Measurements from ENCODE around the gene SFN. TPM values are rescaled to one million over a fixed set of nuclear protein-coding genes. Genes with fewer than 3 reads are reported as not detected.
A peak's percentile ranks its signal among the peaks of the same experiment; 100 is the strongest.

Gene SFN
- total and polyA plus RNA-seq, 2 donors from 2014 or later: 2.9 to 44.7 TPM

DNA sequence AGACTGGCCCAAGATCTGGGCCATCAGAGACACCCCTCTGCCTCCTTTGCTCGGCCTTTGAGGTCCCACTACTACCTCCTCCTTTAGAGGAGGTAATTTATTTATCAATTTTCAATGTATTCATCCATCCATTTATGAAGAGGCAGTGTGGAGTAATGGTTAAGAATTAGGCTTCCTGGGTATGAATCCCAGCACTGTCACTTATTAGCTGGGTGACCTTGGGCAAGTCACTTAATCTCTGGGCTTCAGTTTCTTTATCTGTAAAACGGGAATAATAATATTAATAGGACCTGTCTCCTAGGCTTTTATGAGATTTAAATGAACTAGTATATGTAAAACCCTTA lies 49.2 kb downstream of the SFN start:
- intact Hi-C loops (cut with DNase I): no loop called here
- H3K4me1 ChIP-seq (ENCODE audit: control insufficient read depth in 2 of 3, insufficient read depth in 2 of 3, low read depth in 1 of 3, low read length in 3 of 3): peaks cover 0 to 13% (median 9%) of the 10 kb centered on the region in 3 donors
- H3K9ac ChIP-seq (ENCODE audit: low read length in 3 of 3): peak overlapping the region in 1 of 3 donors; percentile 92
- no peaks in the 10 kb centered on the region for H3K36me3 ChIP-seq (ENCODE audit: control insufficient read depth in 2 of 3, insufficient read depth in 3 of 3, low read length in 3 of 3)
- H3K27ac ChIP-seq (ENCODE audit: low read depth in 2 of 2, low read length in 2 of 2): peak overlapping the region; percentile 82 to 94
- no peaks in the 10 kb centered on the region for H3K27me3 ChIP-seq (ENCODE audit: control insufficient read depth, insufficient read depth, low read length)
- DNase-seq: no peak
- TF ChIP-seq, protein P1, sequence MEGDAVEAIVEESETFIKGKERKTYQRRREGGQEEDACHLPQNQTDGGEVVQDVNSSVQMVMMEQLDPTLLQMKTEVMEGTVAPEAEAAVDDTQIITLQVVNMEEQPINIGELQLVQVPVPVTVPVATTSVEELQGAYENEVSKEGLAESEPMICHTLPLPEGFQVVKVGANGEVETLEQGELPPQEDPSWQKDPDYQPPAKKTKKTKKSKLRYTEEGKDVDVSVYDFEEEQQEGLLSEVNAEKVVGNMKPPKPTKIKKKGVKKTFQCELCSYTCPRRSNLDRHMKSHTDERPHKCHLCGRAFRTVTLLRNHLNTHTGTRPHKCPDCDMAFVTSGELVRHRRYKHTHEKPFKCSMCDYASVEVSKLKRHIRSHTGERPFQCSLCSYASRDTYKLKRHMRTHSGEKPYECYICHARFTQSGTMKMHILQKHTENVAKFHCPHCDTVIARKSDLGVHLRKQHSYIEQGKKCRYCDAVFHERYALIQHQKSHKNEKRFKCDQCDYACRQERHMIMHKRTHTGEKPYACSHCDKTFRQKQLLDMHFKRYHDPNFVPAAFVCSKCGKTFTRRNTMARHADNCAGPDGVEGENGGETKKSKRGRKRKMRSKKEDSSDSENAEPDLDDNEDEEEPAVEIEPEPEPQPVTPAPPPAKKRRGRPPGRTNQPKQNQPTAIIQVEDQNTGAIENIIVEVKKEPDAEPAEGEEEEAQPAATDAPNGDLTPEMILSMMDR (IDR thresholded peaks at IDR 0.05; ENCODE audit: borderline replicate concordance, extremely low read depth, insufficient read depth): no peak
- H3K4me3 ChIP-seq (ENCODE audit: low read length in 3 of 3): peak overlapping the region in 2 of 3 donors; percentile 52 to 75
- FAIRE-seq: no peak
- H3K9me3 ChIP-seq (ENCODE audit: control insufficient read depth in 2 of 3, insufficient read depth in 1 of 3, low read length in 3 of 3): no peaks in the 10 kb centered on the region

DNA sequence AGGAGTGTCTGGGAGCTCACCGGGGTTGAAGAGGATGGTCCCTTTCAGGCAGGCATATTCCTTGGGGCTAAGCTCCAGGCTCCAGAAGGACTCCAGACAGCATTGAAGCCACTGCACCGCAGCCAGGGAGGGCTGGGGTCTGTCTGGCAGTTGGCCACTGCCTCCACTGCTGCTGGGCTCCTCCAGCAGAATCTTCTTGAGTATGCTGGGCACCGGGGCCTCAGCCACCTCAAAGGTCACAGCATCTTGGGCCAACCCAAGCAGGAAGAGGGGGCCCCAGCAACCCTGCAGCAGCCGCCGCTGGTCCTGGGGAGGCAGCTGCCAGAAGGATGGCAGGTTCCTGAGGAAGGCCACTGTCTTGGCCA lies 50.4 kb downstream of the SFN start:
- Histone ChIP-seq H3K36me3 (ENCODE audit: control insufficient read depth in 2 of 3, insufficient read depth in 3 of 3, low read length in 3 of 3) (no peaks in the 10 kb centered on the region), H3K27me3 (ENCODE audit: control insufficient read depth, insufficient read depth, low read length) (no peaks in the 10 kb centered on the region), H3K9ac (ENCODE audit: low read length in 3 of 3) (peak overlapping the region in 2 of 3 donors; percentile 63 to 92), H3K27ac (ENCODE audit: low read depth in 2 of 2, low read length in 2 of 2) (peak overlapping the region; percentile 82 to 94), H3K4me1 (ENCODE audit: control insufficient read depth in 2 of 3, insufficient read depth in 2 of 3, low read depth in 1 of 3, low read length in 3 of 3) (peaks cover 0 to 13% (median 9%) of the 10 kb centered on the region in 3 donors), H3K4me3 (ENCODE audit: low read length in 3 of 3) (peak overlapping the region in 2 of 3 donors; percentile 52 to 75), H3K9me3 (ENCODE audit: control insufficient read depth in 2 of 3, insufficient read depth in 1 of 3, low read length in 3 of 3) (no peaks in the 10 kb centered on the region)
- no peak for FAIRE-seq
- intact Hi-C loops (cut with DNase I): no loop called here
- TF ChIP-seq, protein P1 (IDR thresholded peaks at IDR 0.05; ENCODE audit: borderline replicate concordance, extremely low read depth, insufficient read depth): no peak
- DNase-seq: no peak

Other genes starting within 250 kb of the SFN start
- 71.7 TPM for gene ARID1A, start 167.1 kb upstream of the SFN start, total RNA-seq
- 9.9 TPM for gene ARID1A, start 167.1 kb upstream of the SFN start, polyA plus RNA-seq (ENCODE audit: insufficient read depth, low read depth, low replicate concordance)
- 13.8 TPM for gene PIGV, start 75.2 kb upstream of the SFN start, total RNA-seq
- 15.5 TPM for gene PIGV, start 75.2 kb upstream of the SFN start, polyA plus RNA-seq (ENCODE audit: insufficient read depth, low read depth, low replicate concordance)
- gene ZDHHC18, start 36.5 kb upstream of the SFN start, total RNA-seq: 15.6 TPM
- 6.7 TPM for gene ZDHHC18, start 36.5 kb upstream of the SFN start, polyA plus RNA-seq (ENCODE audit: insufficient read depth, low read depth, low replicate concordance)
- 28.8 TPM for gene GPN2, start 27.1 kb downstream of the SFN start, total RNA-seq
- gene GPN2, start 27.1 kb downstream of the SFN start, polyA plus RNA-seq (ENCODE audit: insufficient read depth, low read depth, low replicate concordance): 24.6 TPM
- gene GPATCH3, start 37.3 kb downstream of the SFN start, total RNA-seq: 15.8 TPM
- gene GPATCH3, start 37.3 kb downstream of the SFN start, polyA plus RNA-seq (ENCODE audit: insufficient read depth, low read depth, low replicate concordance): 15.8 TPM
- 0.79 TPM for gene NR0B2, start 50.8 kb downstream of the SFN start, total RNA-seq
- gene NR0B2, start 50.8 kb downstream of the SFN start, polyA plus RNA-seq (ENCODE audit: insufficient read depth, low read depth, low replicate concordance): 16.5 TPM
- 61.5 TPM for gene NUDC, start 58.6 kb downstream of the SFN start, total RNA-seq
- gene NUDC, start 58.6 kb downstream of the SFN start, polyA plus RNA-seq (ENCODE audit: insufficient read depth, low read depth, low replicate concordance): 112 TPM
- gene KDF1, start 97.3 kb downstream of the SFN start, total RNA-seq: 14.1 TPM
- 19.3 TPM for gene KDF1, start 97.3 kb downstream of the SFN start, polyA plus RNA-seq (ENCODE audit: insufficient read depth, low read depth, low replicate concordance)
- 38.3 TPM for gene TRNP1, start 130.5 kb downstream of the SFN start, total RNA-seq
- 33.0 TPM for gene TRNP1, start 130.5 kb downstream of the SFN start, polyA plus RNA-seq (ENCODE audit: insufficient read depth, low read depth, low replicate concordance)
- gene TENT5B, start 149.7 kb downstream of the SFN start, total RNA-seq: 10.2 TPM
- 12.6 TPM for gene TENT5B, start 149.7 kb downstream of the SFN start, polyA plus RNA-seq (ENCODE audit: insufficient read depth, low read depth, low replicate concordance)